HepG2 (cell line): ENCODE data around the gene FBLN5. TPM values are rescaled to one million over a fixed set of nuclear protein-coding genes. Genes with fewer than 3 reads are reported as not detected.

ENCODE experiments used
- ATAC-seq: fragments of 200-7000 bp; cut with Tn5 transposase; 3 replicates; pipeline ENCODE4 v1.9.1; 2020; ENCODE audit warnings: mild to moderate bottlenecking, moderate library complexity
- BruUV-seq: library from RNA; stranded (reverse); fragments of 400-500 nt; replicated peaks from 2 replicates; lab custom pipeline; 2021; lab: Mats Ljungman, UMichigan
- CTCF ChIA-PET: fragments of 300-600 bp; formaldehyde crosslinking; extraction: SDS; loops from one replicate; lab custom pipeline; 2021; ENCODE audit warnings: low total read pairs, inconsistent platforms, low intra/inter-chr PET ratio; lab: Yijun Ruan, JAX
- POLR2A ChIA-PET: fragments of 350-600 bp; sonication (Branson Sonifier 250); formaldehyde crosslinking; loops from one replicate; lab custom pipeline; 2020; ENCODE audit warnings: antibody characterized with exemption, inconsistent platforms; lab: Yijun Ruan, JAX
- DNase-seq: peaks from one replicate; pipeline ENCODE4 v3.0.0-alpha.2; 2015; ENCODE audit warnings: low spot score
- FAIRE-seq: peaks from 3 replicates; lab custom pipeline; 2011; peaks lifted over from hg19 to GRCh38; lab: Jason Lieb, UNC
- H2AFZ ChIP-seq: one replicate; pipeline ENCODE4 v1.6.1; 2011; ENCODE audit warnings: low read length, inconsistent platforms
- H3K27ac ChIP-seq: fragments of 300-600 bp; 3 replicates; pipeline ENCODE4 v1.8.0; 2011; ENCODE audit warnings: mixed run types, mild to moderate bottlenecking, mixed read lengths, low read length, inconsistent platforms; ENCODE audit not compliant: insufficient read depth; ENCODE audit errors: extremely low read length
- H3K27me3 ChIP-seq, 2 experiments: fragments of 200-600 bp in 1 of 2; 2 replicates in 1 of 2; 3 replicates in 1 of 2; pipeline versions ENCODE4 v1.6.0 to v1.8.0; 2011; ENCODE audit warnings: low read length in 2 of 2, mild to moderate bottlenecking in 2 of 2, moderate library complexity in 2 of 2, inconsistent platforms in 1 of 2; ENCODE audit not compliant: insufficient read depth in 2 of 2, control insufficient read depth in 1 of 2
- H3K36me3 ChIP-seq, 2 experiments: fragments of 200-600 bp in 1 of 2; replicated peaks in 1 of 2; 2 replicates in 1 of 2; 3 replicates in 1 of 2; pipeline versions ENCODE4 v1.5.1 to v1.8.0; 2011; ENCODE audit warnings: low read length in 2 of 2, inconsistent platforms in 1 of 2; ENCODE audit not compliant: insufficient read depth in 2 of 2, control insufficient read depth in 1 of 2
- H3K4me1 ChIP-seq: 2 replicates; pipeline ENCODE4 v1.5.1; 2012; ENCODE audit warnings: low read length, inconsistent platforms; ENCODE audit not compliant: insufficient read depth
- H3K4me2 ChIP-seq: 2 replicates; pipeline ENCODE4 v1.6.0; 2011; ENCODE audit warnings: low read depth, low read length, inconsistent platforms
- H3K4me3 ChIP-seq, 3 experiments: fragments of 200-600 bp in 1 of 3; sonication (generic), shearing (Covaris generic) in 1 of 3; replicated peaks in 1 of 3; 2 replicates each; pipeline ENCODE4 v1.5.1; 2011 to 2016; ENCODE audit warnings: low read length in 3 of 3, inconsistent platforms in 2 of 3, low read depth in 2 of 3, mild to moderate bottlenecking in 2 of 3, control low read depth in 1 of 3, mixed read lengths in 1 of 3; ENCODE audit not compliant: insufficient read depth in 1 of 3
- H3K79me2 ChIP-seq: one replicate; pipeline ENCODE4 v1.6.1; 2011; ENCODE audit warnings: low read length, inconsistent platforms; ENCODE audit not compliant: insufficient read depth
- H3K9ac ChIP-seq: 2 replicates; pipeline ENCODE4 v1.6.0; 2011; ENCODE audit warnings: mild to moderate bottlenecking, low read depth, low read length, inconsistent platforms; ENCODE audit not compliant: insufficient read depth
- H3K9me3 ChIP-seq: 2 replicates; pipeline ENCODE4 v1.5.1; 2012; ENCODE audit warnings: mild to moderate bottlenecking, low read length
- H4K20me1 ChIP-seq: 2 replicates; pipeline ENCODE4 v1.6.0; 2011; ENCODE audit warnings: inconsistent platforms, mild to moderate bottlenecking, low read length, moderate library complexity; ENCODE audit not compliant: insufficient read depth
- GATAD2A ChIP-seq: IDR thresholded peaks from 2 replicates; pipeline ENCODE4 v1.6.1; 2016
- HDAC1 ChIP-seq: sonication (generic); formaldehyde crosslinking; IDR thresholded peaks from 2 replicates; pipeline ENCODE4 v1.5.1; 2020; ENCODE audit warnings: mild to moderate bottlenecking, missing genetic modification reagents
- HIVEP1 ChIP-seq: sonication (generic); formaldehyde crosslinking; IDR thresholded peaks from 2 replicates; pipeline ENCODE4 v1.4.0; 2020; ENCODE audit warnings: mild to moderate bottlenecking, missing genetic modification reagents
- HNF4A ChIP-seq: sonication (generic); formaldehyde crosslinking; IDR thresholded peaks from 2 replicates; pipeline ENCODE4 v1.4.0; 2020; ENCODE audit warnings: missing genetic modification reagents
- IKZF1 ChIP-seq: fragments of 450-650 bp; IDR thresholded peaks from 2 replicates; pipeline ENCODE4 v1.7.1; 2016
- KAT2B ChIP-seq: fragments of 150-350 bp; IDR thresholded peaks from 2 replicates; pipeline ENCODE4 v1.6.1; 2014; ENCODE audit warnings: low read depth, low read length, borderline replicate concordance
- KDM4B ChIP-seq: sonication (generic); formaldehyde crosslinking; IDR thresholded peaks from 2 replicates; pipeline ENCODE4 v1.4.0; 2020; ENCODE audit warnings: missing genetic modification reagents
- MYC ChIP-seq: sonication (generic); formaldehyde crosslinking; IDR thresholded peaks from 2 replicates; pipeline ENCODE4 v1.9.0; 2021; ENCODE audit warnings: missing genetic modification reagents, borderline replicate concordance
- MZF1 ChIP-seq: sonication (generic); formaldehyde crosslinking; IDR thresholded peaks from 2 replicates; pipeline ENCODE4 v1.8.1; 2023; ENCODE audit warnings: mild to moderate bottlenecking, missing genetic modification reagents, borderline replicate concordance
- RFX3 ChIP-seq: IDR thresholded peaks from 2 replicates; pipeline ENCODE4 v1.6.1; 2016; ENCODE audit warnings: missing biosample characterization, missing genetic modification reagents
- SP2 ChIP-seq: sonication (generic); formaldehyde crosslinking; IDR thresholded peaks from 2 replicates; pipeline ENCODE4 v1.5.1; 2020; ENCODE audit warnings: mild to moderate bottlenecking, missing genetic modification reagents
- TCF7L2 ChIP-seq: IDR thresholded peaks from 2 replicates; pipeline ENCODE4 v1.6.1; 2011; ENCODE audit warnings: mild to moderate bottlenecking, low read depth, low read length, moderate library complexity
- ZFP37 ChIP-seq: sonication (generic); formaldehyde crosslinking; IDR thresholded peaks from 2 replicates; pipeline ENCODE4 v1.4.0; 2020; ENCODE audit warnings: missing genetic modification reagents, borderline replicate concordance
- ZMYM4 ChIP-seq: sonication (generic); formaldehyde crosslinking; IDR thresholded peaks from 2 replicates; pipeline ENCODE4 v1.8.1; 2023; ENCODE audit warnings: mild to moderate bottlenecking, missing genetic modification reagents
- ZNF839 ChIP-seq: sonication (generic); formaldehyde crosslinking; IDR thresholded peaks from 2 replicates; pipeline ENCODE4 v1.4.0; 2020; ENCODE audit warnings: missing genetic modification reagents, mild to moderate bottlenecking, borderline replicate concordance
- ZNF841 ChIP-seq: sonication (generic); formaldehyde crosslinking; IDR thresholded peaks from 2 replicates; pipeline ENCODE4 v1.8.1; 2023; ENCODE audit warnings: missing genetic modification reagents, borderline replicate concordance
- ZSCAN12 ChIP-seq: sonication (generic); formaldehyde crosslinking; IDR thresholded peaks from 2 replicates; pipeline ENCODE4 v1.9.0; 2021; ENCODE audit warnings: mild to moderate bottlenecking, missing genetic modification reagents
- WGBS: methylation state at CpG from one replicate; pipeline ENCODE4 v1.1.6; 2017; ENCODE audit warnings: low lambda C conversion rate; 5-methylcytosine and 5-hydroxymethylcytosine counted together
- in situ Hi-C: cut with HindIII; loops from 2 replicates; pipeline ENCODE4 v1.10.0; 2017; ENCODE audit warnings: low pct_unique_long_range_greater_than_20kb; ENCODE audit not compliant: extremely low pct_ligation_motif_present
- intact Hi-C: fragments of 100-400 bp; cut with micrococcal nuclease; formaldehyde crosslinking; loops from one replicate; pipeline ENCODE4 v1.10.0; 2022; ENCODE audit not compliant: unreplicated experiment
- polyA plus RNA-seq, 8 experiments: library from polyadenylated mRNA; depleted of rRNA in 3 of 8; stranded (reverse) in 7 of 8; unstranded in 1 of 8; fragments of >200 nt; fragmentation: Illumina TruSeq in 4 of 8; extraction: Trizol in 4 of 8; gene quantifications; 2 replicates each; pipeline versions ENCODE4 v1.2.1 to v1.2.3, GENCODE V29; 2011 to 2016; ENCODE audit warnings: low read depth in 4 of 8, missing spikeins in 1 of 8, mixed read lengths in 1 of 8; ENCODE audit not compliant: insufficient read depth in 1 of 8
- total RNA-seq, 5 experiments: library from RNA; depleted of rRNA; stranded (reverse); fragments of >200 nt; fragmentation: Illumina TruSeq; extraction: Trizol; gene quantifications; 2 replicates each; pipeline ENCODE4 v1.2.3, GENCODE V29; 2016; ENCODE audit warnings: low read depth in 1 of 5
- TF ChIP-seq, protein P1 (sequence below): IDR thresholded peaks from 2 replicates; pipeline ENCODE4 v1.6.1; 2016; ENCODE audit warnings: missing genetic modification reagents, missing compliant biosample characterization

Gene FBLN5
- total and polyA plus RNA-seq, 2 of the 13 experiments (the other 11 are each of a cell fraction or from before 2014, with no cell fraction given), result 0.38 to 0.77 TPM

DNA sequence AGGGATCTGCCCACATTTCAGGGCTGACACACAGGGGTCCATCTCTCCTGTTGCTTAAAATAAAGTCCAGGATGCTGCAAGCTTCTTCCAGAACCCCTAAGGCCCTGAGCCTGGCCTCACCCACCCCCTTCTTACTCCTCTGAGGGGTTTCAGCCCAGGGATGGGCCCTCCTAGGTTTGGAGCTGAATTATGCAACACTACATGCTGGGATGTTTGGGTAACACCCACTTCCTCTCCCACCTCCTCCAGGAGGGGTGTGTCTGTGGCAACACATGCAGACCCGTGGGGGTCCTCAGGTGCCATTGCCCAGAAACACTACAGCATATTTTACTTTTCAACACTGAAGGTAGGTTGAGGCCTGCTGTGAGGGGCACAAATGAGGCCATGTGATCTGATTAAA, 5.4 kb downstream of the FBLN5 start:
- intact Hi-C loops (no loop called here), in situ Hi-C loops (no loop called here)
- ATAC-seq (no peak), FAIRE-seq (no peak), DNase-seq (no peak)
- no TSS peak for BruUV-seq
- Histone ChIP-seq H3K36me3 (no peaks in the 10 kb centered on the region), H3K9me3 (no peaks in the 10 kb centered on the region), H2AFZ (no peak overlapping the region), H4K20me1 (no peaks in the 10 kb centered on the region), H3K27me3 (peaks cover 5 to 19% of the 10 kb centered on the region in 2 experiments), H3K4me1 (peaks cover 35% of the 10 kb centered on the region), H3K27ac (no peak overlapping the region), H3K9ac (no peak overlapping the region), H3K4me2 (no peak overlapping the region), H3K79me2 (no peaks in the 10 kb centered on the region), H3K4me3 (no peak overlapping the region)
- no peak for TF ChIP-seq ZSCAN12 (CRISPR knock-in tag)
- no peak for TF ChIP-seq IKZF1
- TF ChIP-seq HIVEP1, result no peak
- TF ChIP-seq, protein P1, sequence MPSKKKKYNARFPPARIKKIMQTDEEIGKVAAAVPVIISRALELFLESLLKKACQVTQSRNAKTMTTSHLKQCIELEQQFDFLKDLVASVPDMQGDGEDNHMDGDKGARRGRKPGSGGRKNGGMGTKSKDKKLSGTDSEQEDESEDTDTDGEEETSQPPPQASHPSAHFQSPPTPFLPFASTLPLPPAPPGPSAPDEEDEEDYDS (CRISPR knock-in tag), result no peak
- no peak for TF ChIP-seq ZNF839 (CRISPR knock-in tag)
- TF ChIP-seq ZNF841 (CRISPR knock-in tag), result no peak
- WGBS, result no CpG with 5 or more reads among the region's 1 CpG
- POLR2A ChIA-PET, result no interaction called here
- CTCF ChIA-PET, result no interaction called here

DNA sequence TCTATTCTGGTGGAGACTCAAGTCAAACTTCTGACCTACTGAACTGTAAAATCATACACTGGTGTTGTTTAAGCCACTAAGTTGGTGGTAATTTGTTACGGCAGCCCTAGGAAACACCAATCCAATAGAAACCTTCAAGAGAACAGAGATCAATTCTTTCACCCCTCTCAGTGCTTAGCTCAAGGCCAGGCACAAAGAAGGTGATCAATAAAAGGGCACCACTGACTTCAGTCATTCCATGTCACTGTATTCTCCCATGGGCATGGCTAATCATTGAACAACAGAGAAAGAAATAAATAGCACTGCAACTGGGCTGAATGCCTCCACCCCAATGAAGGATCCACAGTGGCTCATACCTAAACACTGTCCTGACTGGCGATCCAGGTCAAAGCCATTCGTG, 7.3 kb downstream of the FBLN5 start:
- BruUV-seq, result no TSS peak
- Histone ChIP-seq H3K4me1 (peaks cover 28% of the 10 kb centered on the region), H3K9me3 (no peaks in the 10 kb centered on the region), H2AFZ (no peak overlapping the region), H3K4me3 (no peak overlapping the region), H4K20me1 (no peaks in the 10 kb centered on the region), H3K9ac (no peak overlapping the region), H3K36me3 (no peaks in the 10 kb centered on the region), H3K27me3 (peaks cover under 1% of the 10 kb centered on the region in 2 experiments; a peak in 3 of 5 replicates), H3K27ac (no peak overlapping the region), H3K79me2 (no peaks in the 10 kb centered on the region), H3K4me2 (no peak overlapping the region)
- FAIRE-seq (no peak), ATAC-seq (peak; percentile 65), DNase-seq (no peak)
- POLR2A ChIA-PET, result interaction anchor here (1.4 kb wide), 1 partner anchor 9 kb away, joined by 3 read pairs; no protein-coding TSS in a partner anchor
- in situ Hi-C loops (no loop called here), intact Hi-C loops (no loop called here)
- peak; percentile 54; the same call in 1 of the 2 replicates for TF ChIP-seq GATAD2A (CRISPR knock-in tag)
- no peak for TF ChIP-seq KDM4B (CRISPR knock-in tag)
- TF ChIP-seq MZF1, result no peak
- no peak for TF ChIP-seq ZFP37
- no peak for TF ChIP-seq SP2 (CRISPR knock-in tag)
- no peak for TF ChIP-seq TCF7L2
- TF ChIP-seq ZMYM4 (CRISPR knock-in tag), result 0 out of 2 replicates have a peak, but pooled peaks have one; percentile 35
- TF ChIP-seq HNF4A (CRISPR knock-in tag), result peak; percentile 6; the same call in 1 of the 2 replicates
- TF ChIP-seq HDAC1 (CRISPR knock-in tag), result peak; percentile 16; the same call in 1 of the 2 replicates
- TF ChIP-seq MYC (CRISPR knock-in tag), result no peak
- TF ChIP-seq KAT2B, result peak; percentile 67; the same call in 1 of the 2 replicates
- no peak for TF ChIP-seq RFX3 (CRISPR knock-in tag)
- 41% methylated on average over 3 of the region's 3 CpGs for WGBS
- CTCF ChIA-PET, result no interaction called here
